ENCODE measurements around the gene ZNF500.

ZNF500 gene

DNA sequence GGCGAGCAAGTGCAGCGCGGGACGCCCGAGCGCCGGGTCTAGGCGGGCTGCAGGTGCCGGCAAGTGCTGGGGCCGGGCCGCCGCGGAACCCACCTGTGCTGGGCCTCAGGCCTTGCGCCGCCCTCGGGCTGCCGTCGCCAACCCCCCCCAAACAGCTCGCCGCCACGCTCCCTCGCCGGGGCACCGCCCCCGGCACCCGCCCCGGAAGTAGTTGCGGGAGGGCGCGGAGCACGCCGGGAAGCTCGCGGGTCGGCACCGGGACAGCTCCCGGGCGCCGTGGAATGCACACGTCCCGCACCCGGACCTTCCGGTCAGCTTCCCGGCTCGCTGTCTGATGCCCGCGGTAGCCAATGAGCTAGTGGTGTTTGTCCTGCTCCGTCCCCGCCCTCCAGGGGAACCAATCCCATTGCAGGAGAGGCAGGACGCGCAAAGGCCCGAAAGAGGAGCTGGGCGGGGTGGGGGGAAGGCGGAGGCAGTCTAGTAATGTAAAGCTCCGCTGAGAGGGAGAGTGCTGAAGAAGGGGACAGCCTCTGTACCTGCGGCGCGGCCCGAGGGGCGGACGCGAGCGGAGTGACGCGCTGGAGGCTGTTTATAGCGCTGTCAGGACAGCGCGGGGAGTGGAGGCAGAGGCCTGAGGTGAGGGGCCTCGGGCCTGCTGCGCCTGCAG, 32.8 kb downstream of the ZNF500 start, which contains the start of the genes ANKS3 and DNAAF8:
Gene ANKS3 (minus strand): TSS at position 209 of the 667 bp plus-strand sequence. CDS start 4,122 bp downstream, outside the sequence.
Gene DNAAF8 (plus strand): TSS at position 475 of the 667 bp plus-strand sequence. CDS start 1,978 bp downstream, outside the sequence.
- peak within 1 kb of the TSS; percentile 91 for H3K27ac ChIP-seq (ENCODE audit: extremely low read depth, low read depth, low read length)
- POLR2A ChIA-PET = interaction anchor here (0.6 to 3.0 kb wide), 27 partner anchors 11 to 421 kb away, joined by 3 to 43 read pairs (median 4); partner anchors contain the start of genes GLYR1, MGRN1, NUDT16L1 and ROGDI
- H3K9me3 ChIP-seq (ENCODE audit: control insufficient read depth, insufficient read depth, low read depth, low read length) = no peaks in the 10 kb centered on the region
- peaks cover 3 to 24% of the 10 kb centered on the region in 2 experiments; a peak in 2 of 3 replicates for H3K36me3 ChIP-seq (ENCODE audit: control insufficient read depth in 2 of 2, insufficient read depth in 1 of 2, low read length in 2 of 2)
- CTCF ChIA-PET = interaction anchor here (0.5 to 1.7 kb wide), 3 partner anchors 61 to 238 kb away, joined by 3 to 10 read pairs (median 3); no protein-coding TSS in a partner anchor
- H3K4me1 ChIP-seq (ENCODE audit: control insufficient read depth, insufficient read depth, low read length) = no peaks in the 10 kb centered on the region
- peak within 1 kb of the TSS; percentile 94 for H3K4me3 ChIP-seq (ENCODE audit: low read depth, low read length)
- TF ChIP-seq, protein P1, sequence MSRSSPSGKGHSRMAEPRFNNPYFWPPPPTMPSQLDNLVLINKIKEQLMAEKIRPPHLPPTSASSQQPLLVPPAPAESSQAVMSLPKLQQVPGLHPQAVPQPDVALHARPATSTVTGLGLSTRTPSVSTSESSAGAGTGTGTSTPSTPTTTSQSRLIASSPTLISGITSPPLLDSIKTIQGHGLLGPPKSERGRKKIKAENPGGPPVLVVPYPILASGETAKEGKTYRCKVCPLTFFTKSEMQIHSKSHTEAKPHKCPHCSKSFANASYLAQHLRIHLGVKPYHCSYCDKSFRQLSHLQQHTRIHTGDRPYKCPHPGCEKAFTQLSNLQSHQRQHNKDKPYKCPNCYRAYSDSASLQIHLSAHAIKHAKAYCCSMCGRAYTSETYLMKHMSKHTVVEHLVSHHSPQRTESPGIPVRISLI (tag by site-specific recombination; IDR thresholded peaks at IDR 0.05) = no peak
- TF ChIP-seq, protein P2, sequence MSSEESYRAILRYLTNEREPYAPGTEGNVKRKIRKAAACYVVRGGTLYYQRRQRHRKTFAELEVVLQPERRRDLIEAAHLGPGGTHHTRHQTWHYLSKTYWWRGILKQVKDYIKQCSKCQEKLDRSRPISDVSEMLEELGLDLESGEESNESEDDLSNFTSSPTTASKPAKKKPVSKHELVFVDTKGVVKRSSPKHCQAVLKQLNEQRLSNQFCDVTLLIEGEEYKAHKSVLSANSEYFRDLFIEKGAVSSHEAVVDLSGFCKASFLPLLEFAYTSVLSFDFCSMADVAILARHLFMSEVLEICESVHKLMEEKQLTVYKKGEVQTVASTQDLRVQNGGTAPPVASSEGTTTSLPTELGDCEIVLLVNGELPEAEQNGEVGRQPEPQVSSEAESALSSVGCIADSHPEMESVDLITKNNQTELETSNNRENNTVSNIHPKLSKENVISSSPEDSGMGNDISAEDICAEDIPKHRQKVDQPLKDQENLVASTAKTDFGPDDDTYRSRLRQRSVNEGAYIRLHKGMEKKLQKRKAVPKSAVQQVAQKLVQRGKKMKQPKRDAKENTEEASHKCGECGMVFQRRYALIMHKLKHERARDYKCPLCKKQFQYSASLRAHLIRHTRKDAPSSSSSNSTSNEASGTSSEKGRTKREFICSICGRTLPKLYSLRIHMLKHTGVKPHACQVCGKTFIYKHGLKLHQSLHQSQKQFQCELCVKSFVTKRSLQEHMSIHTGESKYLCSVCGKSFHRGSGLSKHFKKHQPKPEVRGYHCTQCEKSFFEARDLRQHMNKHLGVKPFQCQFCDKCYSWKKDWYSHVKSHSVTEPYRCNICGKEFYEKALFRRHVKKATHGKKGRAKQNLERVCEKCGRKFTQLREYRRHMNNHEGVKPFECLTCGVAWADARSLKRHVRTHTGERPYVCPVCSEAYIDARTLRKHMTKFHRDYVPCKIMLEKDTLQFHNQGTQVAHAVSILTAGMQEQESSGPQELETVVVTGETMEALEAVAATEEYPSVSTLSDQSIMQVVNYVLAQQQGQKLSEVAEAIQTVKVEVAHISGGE (tag by site-specific recombination; conservative IDR thresholded peaks at IDR 0.05; ENCODE audit: low read depth) = peak; percentile 97
- TF ChIP-seq, protein P3, sequence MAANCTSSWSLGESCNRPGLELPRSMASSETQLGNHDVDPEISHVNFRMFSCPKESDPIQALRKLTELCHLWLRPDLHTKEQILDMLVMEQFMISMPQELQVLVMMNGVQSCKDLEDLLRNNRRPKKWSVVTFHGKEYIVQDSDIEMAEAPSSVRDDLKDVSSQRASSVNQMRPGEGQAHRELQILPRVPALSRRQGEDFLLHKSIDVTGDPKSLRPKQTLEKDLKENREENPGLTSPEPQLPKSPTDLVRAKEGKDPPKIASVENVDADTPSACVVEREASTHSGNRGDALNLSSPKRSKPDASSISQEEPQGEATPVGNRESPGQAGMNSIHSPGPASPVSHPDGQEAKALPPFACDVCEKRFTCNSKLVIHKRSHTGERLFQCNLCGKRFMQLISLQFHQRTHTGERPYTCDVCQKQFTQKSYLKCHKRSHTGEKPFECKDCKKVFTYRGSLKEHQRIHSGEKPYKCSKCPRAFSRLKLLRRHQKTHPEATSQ (tag by site-specific recombination; IDR thresholded peaks at IDR 0.05) = 0 out of 2 replicates have a peak, but pooled peaks have one; percentile 34
- TF ChIP-seq ZNF416 (tag by site-specific recombination; IDR thresholded peaks at IDR 0.05) (no peak), ZNF747 (tag by site-specific recombination; IDR thresholded peaks at IDR 0.05) (no peak), SP2 (tag by site-specific recombination; IDR thresholded peaks at IDR 0.05) (peak; percentile 96), KLF10 (tag by site-specific recombination; IDR thresholded peaks at IDR 0.05) (peak; percentile 95), ZNF175 (tag by site-specific recombination; IDR thresholded peaks at IDR 0.05) (no peak), ZSCAN30 (tag by site-specific recombination; IDR thresholded peaks at IDR 0.05) (peak; percentile 89), SETDB1 (IDR thresholded peaks at IDR 0.05; ENCODE audit: insufficient read length, low read length) (no peak), ZNF23 (tag by site-specific recombination; IDR thresholded peaks at IDR 0.05; ENCODE audit: borderline replicate concordance) (no peak), BCL11A (tag by site-specific recombination; IDR thresholded peaks at IDR 0.05; ENCODE audit: low read depth) (no peak), ZNF677 (tag by site-specific recombination; IDR thresholded peaks at IDR 0.05) (no peak), ZFP37 (tag by site-specific recombination; IDR thresholded peaks at IDR 0.05) (no peak), ZNF138 (tag by site-specific recombination; IDR thresholded peaks at IDR 0.05; ENCODE audit: borderline replicate concordance) (no peak), ZNF133 (tag by site-specific recombination; IDR thresholded peaks at IDR 0.05) (no peak), ZNF548 (tag by site-specific recombination; IDR thresholded peaks at IDR 0.05) (no peak), ZNF433 (tag by site-specific recombination; IDR thresholded peaks at IDR 0.05; ENCODE audit: low read depth) (no peak), ZNF184 (tag by site-specific recombination; IDR thresholded peaks at IDR 0.05) (0 out of 2 replicates have a peak, but pooled peaks have one; percentile 28), KLF9 (tag by site-specific recombination; IDR thresholded peaks at IDR 0.05; ENCODE audit: low read depth) (peak; percentile 84)
- TF ChIP-seq, protein P4, sequence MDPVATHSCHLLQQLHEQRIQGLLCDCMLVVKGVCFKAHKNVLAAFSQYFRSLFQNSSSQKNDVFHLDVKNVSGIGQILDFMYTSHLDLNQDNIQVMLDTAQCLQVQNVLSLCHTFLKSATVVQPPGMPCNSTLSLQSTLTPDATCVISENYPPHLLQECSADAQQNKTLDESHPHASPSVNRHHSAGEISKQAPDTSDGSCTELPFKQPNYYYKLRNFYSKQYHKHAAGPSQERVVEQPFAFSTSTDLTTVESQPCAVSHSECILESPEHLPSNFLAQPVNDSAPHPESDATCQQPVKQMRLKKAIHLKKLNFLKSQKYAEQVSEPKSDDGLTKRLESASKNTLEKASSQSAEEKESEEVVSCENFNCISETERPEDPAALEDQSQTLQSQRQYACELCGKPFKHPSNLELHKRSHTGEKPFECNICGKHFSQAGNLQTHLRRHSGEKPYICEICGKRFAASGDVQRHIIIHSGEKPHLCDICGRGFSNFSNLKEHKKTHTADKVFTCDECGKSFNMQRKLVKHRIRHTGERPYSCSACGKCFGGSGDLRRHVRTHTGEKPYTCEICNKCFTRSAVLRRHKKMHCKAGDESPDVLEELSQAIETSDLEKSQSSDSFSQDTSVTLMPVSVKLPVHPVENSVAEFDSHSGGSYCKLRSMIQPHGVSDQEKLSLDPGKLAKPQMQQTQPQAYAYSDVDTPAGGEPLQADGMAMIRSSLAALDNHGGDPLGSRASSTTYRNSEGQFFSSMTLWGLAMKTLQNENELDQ (tag by site-specific recombination; IDR thresholded peaks at IDR 0.05; ENCODE audit: low read depth) = no peak
- TF ChIP-seq, protein P5, sequence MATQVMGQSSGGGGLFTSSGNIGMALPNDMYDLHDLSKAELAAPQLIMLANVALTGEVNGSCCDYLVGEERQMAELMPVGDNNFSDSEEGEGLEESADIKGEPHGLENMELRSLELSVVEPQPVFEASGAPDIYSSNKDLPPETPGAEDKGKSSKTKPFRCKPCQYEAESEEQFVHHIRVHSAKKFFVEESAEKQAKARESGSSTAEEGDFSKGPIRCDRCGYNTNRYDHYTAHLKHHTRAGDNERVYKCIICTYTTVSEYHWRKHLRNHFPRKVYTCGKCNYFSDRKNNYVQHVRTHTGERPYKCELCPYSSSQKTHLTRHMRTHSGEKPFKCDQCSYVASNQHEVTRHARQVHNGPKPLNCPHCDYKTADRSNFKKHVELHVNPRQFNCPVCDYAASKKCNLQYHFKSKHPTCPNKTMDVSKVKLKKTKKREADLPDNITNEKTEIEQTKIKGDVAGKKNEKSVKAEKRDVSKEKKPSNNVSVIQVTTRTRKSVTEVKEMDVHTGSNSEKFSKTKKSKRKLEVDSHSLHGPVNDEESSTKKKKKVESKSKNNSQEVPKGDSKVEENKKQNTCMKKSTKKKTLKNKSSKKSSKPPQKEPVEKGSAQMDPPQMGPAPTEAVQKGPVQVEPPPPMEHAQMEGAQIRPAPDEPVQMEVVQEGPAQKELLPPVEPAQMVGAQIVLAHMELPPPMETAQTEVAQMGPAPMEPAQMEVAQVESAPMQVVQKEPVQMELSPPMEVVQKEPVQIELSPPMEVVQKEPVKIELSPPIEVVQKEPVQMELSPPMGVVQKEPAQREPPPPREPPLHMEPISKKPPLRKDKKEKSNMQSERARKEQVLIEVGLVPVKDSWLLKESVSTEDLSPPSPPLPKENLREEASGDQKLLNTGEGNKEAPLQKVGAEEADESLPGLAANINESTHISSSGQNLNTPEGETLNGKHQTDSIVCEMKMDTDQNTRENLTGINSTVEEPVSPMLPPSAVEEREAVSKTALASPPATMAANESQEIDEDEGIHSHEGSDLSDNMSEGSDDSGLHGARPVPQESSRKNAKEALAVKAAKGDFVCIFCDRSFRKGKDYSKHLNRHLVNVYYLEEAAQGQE (tag by site-specific recombination; IDR thresholded peaks at IDR 0.05) = peak; percentile 93
- TF ChIP-seq, protein P6, sequence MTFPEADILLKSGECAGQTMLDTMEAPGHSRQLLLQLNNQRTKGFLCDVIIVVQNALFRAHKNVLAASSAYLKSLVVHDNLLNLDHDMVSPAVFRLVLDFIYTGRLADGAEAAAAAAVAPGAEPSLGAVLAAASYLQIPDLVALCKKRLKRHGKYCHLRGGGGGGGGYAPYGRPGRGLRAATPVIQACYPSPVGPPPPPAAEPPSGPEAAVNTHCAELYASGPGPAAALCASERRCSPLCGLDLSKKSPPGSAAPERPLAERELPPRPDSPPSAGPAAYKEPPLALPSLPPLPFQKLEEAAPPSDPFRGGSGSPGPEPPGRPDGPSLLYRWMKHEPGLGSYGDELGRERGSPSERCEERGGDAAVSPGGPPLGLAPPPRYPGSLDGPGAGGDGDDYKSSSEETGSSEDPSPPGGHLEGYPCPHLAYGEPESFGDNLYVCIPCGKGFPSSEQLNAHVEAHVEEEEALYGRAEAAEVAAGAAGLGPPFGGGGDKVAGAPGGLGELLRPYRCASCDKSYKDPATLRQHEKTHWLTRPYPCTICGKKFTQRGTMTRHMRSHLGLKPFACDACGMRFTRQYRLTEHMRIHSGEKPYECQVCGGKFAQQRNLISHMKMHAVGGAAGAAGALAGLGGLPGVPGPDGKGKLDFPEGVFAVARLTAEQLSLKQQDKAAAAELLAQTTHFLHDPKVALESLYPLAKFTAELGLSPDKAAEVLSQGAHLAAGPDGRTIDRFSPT (tag by site-specific recombination; IDR thresholded peaks at IDR 0.05) = no peak

Data from HEK293 (cell line).